Limb (tissue), 2 donors: Measurements from ENCODE around the gene GP1BB.
"Not testable (repeated sequence)": the region's sequence is repeated elsewhere in the genome, so short reads cannot be mapped to it uniquely, and the experiment has no call there.

Source experiments
- DNase-seq, 2 donors: peaks; one replicate each; pipeline ENCODE4 v3.0.0-alpha.2; 2016; ENCODE audit errors: extremely low spot score in 2 of 2

GP1BB gene

DNA sequence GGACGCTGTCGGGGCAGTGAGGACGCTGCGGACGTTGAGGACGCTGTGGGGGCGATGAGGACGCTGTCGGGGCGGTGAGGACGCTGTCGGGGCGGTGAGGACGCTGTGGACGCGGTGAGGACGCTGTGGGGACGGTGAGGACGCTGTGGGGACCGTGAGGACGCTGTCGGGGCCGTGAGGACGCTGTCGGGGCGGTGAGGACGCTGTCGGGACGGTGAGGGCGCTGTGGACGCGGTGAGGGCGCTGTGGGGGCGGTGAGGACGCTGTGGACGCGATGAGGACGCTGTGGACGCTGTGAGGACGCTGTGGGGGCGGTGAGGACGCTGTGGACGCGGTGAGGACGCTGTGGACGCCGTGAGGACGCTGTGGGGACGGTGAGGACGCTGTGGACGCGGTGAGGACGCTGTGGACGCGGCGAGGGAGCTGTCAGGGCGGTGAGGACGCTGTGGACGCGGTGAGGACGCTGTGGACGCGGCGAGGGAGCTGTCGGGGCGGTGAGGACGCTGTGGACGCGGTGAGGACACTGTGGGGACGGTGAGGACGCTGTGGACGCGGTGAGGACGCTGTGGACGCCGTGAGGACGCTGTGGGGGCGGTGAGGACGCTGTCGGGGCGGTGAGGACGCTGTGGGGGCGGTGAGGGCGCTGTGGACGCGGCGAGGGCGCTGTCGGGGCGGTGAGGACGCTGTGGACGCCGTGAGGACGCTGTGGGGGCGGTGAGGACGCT is 2.9 kb downstream of the GP1BB start:
- DNase-seq = not testable (repeated sequence)

DNA sequence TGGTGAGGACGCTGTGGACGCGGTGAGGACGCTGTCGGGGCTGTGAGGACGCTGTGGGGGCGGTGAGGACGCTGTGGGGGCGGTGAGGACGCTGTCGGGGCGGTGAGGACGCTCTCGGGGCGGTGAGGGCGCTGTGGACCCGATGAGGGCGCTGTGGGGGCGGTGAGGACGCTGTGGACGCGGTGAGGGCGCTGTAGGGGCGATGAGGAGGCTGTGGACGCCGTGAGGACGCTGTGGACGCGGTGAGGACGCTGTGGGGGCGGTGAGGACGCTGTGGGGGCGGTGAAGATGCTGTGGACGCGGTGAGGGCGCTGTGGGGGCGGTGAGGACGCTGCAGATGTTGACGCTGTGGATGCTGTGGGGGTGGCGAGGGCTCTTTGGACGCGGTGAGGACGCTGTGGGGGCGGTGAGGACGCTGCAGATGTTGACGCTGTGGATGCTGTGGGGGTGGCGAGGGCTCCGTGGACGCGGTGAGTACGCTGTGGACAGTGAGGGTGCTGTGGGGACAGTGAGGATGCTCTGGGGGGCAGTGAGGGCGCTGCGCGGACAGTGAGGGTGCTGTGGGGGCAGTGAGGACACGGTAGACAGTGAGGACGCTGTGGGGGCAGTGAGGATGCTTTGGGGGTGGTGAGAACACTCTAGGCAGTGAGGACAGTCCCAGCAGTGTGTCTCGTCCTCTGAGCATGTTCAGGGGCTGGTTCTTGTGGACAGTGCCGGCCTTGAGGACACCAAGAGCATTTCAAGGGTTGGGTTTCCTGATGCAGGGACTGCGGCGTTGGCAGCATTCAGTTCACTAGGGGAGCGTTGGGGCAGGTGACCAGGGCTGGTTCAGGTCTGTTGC is 4.2 kb downstream of the GP1BB start:
- no peak for DNase-seq

GRCh38 chr22:19728271-19728670 is 4.9 kb downstream of the GP1BB start:
- no peak for DNase-seq

- DNase-seq = no peak
Observed at GRCh38 chr22:19728836-19729235, 5.5 kb downstream of the GP1BB start.

GRCh38 chr22:19729507-19729906 is 6.2 kb downstream of the GP1BB start:
- no peak for DNase-seq

DNA sequence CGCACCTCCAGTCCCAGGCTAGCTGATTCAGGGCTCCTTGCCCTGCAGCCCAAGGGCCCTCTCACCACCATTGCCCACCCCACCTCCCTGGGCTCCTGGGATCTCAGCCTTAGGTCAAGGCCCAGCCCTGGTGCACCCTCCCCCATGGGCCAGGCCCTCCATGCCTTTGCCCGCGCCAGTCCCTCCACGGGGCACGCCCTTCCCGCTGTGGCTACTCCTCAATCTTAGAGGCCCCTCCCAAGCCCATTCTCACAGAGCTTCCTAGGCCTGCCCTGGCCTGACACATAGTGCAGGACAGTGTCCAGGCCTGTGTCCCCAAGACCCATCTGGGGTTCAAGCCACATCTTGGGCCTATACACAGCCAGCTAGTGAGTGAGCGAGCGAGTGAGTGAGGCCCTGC is 6.9 kb downstream of the GP1BB start:
- DNase-seq = peak in 1 of 2 donors; percentile 50

- peak; percentile 72 to 94 for DNase-seq
Observed at GRCh38 chr22:19730655-19731360, 7.5 kb downstream of the GP1BB start.

GRCh38 chr22:19731361-19732135 is 8.2 kb downstream of the GP1BB start:
- no peak for DNase-seq

DNA sequence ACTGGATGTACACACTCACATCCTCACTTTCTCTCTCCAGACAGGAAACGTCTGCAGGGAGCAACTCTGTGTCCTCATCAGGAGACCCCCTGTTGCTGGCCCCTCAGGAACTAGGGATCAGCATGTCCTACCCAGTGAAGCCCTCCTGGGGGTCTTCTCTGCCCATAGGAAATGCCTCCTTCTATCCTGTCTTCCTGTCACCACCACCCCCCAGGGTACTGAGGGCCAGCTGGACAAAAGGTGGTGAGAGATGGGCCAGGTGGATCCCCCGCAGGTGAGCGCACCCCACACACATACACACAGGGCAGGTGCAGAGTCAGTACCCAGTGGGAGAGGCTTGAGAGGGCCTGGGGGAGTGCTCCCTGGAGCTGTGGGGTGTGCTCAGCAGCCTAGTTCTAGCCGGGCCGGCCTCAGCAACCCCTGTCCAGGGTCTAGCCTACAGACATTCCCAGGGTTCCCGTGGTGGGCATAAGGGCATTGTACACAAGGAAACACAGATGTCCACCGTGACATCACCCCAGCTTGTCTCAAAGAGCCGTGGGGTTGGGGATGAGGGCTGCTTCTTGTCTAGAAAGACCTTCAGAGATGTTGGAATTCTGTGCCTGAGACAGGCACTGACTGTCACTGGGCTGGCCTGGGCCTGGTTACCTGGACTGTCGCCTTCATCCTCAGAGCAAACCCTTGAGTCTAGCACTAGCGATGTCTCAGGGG is 9.2 kb downstream of the GP1BB start:
- no peak for DNase-seq

GRCh38 chr22:19733755-19734154 is 10.4 kb downstream of the GP1BB start:
- DNase-seq = no peak

DNA sequence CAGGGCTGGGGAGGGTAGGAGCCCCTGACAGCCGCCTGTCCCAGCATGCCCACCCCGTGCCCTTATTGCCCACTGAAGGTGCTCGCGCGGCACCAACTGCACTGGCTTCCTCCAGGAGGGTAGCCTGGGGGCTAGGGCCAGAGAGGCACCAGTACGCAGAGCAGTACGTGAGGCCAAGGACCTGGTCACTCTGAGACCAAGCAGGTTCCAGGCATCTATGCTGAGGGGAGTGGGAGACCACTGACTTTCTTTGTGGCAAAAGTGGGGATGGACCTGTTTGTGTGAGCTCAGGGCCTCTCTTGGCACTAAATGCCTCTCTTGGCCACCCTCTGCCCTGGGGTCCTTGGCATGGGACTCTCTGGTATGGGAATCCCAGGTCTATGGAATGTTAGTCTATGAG is 10.8 kb downstream of the GP1BB start:
- DNase-seq = no peak

GRCh38 chr22:19734837-19735382 is 11.6 kb downstream of the GP1BB start:
- DNase-seq = no peak

DNA sequence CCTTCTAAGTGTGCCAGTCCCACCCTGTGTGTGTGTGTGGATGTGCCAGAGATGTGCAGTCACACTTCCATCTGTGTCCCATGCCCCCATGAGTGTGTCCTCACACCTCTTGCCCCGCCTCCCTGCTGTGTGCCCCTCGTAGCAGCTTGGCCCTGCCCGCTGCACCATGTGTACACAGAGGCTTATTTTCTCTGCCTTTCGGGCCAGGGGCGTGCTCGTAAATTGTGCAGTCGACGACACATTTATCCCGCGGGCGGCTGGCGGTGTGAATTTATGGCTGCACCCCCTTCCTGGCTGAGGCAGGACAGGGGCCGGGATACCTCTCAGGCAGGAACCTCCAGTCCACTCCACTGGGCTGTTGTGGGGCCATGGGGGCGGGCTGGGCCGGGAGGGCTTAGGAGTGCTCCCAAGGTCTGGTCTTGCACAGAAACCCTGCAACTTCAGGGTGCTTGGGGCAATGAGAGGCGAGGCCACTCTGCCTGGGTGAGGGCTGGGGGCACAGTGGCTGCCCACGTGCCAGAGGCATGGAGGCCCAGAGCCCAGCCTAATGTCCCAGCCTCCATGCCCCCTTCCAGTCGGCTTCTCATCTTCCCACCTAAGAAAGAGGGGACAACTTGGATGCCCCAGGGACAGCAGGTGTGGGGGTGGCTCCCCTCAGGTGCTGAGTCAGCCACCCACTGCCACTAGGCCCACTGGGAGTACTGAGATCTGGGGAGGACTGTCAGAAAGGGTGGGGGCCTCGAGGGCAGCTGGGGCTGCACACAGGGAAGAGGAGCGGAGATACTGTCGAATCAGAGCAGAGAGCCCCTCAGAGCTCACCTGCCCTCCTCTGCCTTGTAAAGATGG is 12.5 kb downstream of the GP1BB start:
- DNase-seq = no peak

DNA sequence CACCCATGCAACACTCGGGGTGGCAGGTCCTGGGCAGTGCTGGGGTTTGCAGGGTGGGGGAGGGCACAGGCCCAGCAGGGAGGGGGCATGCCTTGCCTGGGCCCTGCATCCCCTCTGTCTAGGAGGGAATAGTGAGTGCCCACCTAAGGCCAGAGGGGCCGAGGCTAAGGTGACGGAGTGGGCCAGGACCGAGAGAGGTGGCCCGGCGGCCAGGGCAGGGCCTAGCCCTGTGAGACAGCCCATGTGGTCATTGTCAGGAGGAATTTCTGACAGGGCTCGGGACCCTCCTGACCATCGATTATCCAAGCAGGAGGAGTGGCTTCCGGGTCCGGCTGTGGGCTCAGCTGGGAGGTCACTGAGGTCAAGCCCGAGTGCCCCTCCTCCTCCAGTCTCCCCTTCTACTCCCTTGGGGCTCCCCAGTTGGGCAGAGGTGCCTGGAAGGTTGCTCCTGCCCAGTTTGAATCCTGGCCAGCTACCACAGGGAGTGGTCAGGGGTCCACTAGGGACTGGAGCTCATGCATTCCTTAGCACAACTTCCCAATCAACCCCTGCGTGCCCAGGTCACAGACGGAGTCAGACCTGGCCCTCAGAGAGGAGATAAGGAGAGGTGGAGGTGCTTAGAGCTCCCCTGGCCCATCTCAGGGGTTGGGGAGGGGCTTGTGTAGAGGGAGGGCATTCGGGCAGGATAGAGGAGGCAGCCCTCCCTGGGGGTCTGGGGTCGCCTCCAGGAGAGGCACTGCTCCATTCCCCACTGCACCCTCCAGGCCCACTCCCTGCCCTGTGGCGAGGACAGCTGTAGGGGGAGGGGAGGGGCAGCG is 14.7 kb downstream of the GP1BB start:
- DNase-seq = no peak

DNA sequence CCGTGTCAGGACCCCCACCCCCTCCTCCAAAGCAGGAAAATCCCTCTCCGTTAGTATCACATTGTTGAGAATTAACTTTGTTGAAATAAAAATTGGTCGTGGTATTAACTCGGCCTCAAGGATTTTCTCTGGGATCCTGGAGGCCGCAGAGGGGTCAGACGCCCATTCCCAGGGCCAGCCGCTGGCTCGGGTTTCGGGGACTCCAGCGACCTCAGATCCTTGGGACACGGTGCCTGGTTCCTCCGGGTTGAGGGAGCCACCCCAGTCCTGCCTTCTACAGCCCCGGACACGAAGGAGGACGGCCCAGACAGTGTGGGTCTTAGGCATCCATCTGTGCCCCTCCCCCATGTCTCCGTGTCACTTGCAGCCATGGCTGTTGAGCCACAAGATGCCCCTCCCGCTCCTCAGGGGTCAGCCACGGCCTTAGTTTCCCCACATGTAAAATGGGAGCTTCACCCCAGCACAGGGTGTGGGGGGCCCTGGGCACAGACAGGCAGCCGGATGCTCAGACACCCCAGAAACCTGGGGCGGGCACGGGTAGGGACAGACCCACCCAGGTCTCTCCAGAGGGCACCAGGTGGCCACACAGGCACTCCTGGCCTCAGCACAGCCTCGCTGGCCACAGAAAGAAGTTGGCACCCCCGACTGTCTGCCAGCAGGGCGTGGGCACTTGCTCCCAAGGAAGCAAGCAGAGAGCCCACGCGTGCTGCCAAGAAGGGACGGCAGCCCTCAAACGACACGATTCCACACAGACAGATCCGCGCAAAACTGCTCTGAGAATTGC is 15.5 kb downstream of the GP1BB start:
- no peak for DNase-seq

DNA sequence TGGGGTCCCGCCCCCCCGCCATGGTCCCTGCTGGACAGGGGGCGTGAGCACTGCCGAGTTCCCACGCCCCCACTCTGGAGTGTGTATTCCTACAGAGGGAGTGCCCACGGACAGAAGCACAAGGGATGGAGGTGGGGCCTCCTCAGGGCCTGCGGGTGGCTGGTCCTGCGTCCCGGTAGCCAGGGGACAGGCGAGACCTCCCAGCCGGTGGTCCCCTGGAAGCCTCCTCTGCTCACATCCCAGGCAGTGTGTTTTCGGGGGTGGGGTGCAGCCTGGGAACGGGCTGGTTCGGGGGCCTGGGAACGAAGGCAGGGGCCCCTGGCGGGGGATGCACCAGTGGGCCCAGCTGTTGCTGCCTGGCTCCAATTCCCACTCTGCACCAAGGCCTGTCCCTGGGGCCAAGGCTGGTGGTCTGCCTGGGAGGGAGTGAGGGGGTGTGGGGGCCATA is 16.1 kb downstream of the GP1BB start:
- DNase-seq = no peak

DNA sequence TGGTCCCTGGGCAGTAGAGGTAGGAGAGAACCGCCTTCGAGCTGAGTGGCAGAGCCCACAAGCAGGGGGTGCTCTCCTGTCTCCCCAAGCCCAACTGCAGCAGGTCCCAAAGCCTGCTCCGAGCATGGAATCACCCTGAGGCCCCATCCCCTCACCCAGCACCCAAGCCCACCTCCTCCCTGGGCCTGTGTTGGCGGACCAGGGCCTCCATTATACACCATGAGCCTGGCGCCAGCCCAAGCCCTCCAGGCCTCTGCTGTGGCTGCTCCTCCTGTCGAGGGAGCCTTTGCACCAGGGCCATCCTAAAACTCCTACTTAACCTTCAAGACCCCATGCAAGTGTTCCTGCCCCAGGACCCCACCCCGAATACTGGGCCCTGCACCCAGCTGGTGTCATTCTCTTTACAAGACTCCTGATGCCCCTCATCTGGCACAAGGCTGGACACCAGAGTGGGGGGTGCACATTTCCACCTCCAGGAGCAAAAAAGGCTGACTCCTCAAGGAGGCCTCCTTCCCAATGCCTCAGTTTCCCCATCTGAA is 16.6 kb downstream of the GP1BB start:
- no peak for DNase-seq

DNA sequence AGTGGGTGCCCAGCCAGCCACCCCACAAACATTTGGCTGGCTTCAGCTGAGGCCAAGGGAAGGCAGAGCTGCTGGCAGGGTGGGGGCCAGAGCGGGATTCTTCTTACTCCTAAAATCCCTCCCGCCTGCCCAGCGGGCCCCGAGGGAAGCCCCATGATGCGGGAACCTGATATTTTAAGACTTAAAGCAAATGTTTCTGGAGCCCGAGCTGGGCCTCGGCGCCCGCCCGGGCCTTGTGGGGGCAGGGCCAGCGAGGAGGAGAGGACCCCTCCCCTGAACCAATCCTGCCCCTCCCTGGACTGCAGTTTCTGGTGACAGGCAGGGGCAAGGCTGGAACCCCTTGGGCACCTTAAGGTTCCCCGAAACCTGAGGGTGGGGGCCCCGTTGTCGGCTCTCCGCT is 17.2 kb downstream of the GP1BB start:
- no peak for DNase-seq
